Measurements from ENCODE around the gene NOP53. TPM values are rescaled to one million over a fixed set of nuclear protein-coding genes. Genes with fewer than 3 reads are reported as not detected.

NOP53 gene
- total RNA-seq, 1 donor from 2014 or later = 89.9 TPM

- Mint-ChIP-seq H3K9me3 (ENCODE audit: unreplicated experiment) (peaks cover 6% of the 10 kb centered on the region), H3K36me3 (ENCODE audit: low read depth, unreplicated experiment) (peaks cover 2% of the 10 kb centered on the region), H3K27me3 (ENCODE audit: low read depth, unreplicated experiment) (peaks cover 8% of the 10 kb centered on the region), H3K4me3 (ENCODE audit: unreplicated experiment) (no peak overlapping the region), H3K27ac (ENCODE audit: unreplicated experiment) (no peak overlapping the region), H3K4me1 (ENCODE audit: low read depth, unreplicated experiment) (no peaks in the 10 kb centered on the region)
- Histone ChIP-seq H3K27ac (ENCODE audit: low read depth, low read length) (no peak overlapping the region), H3K9me3 (ENCODE audit: insufficient read depth, low read depth, low read length) (no peaks in the 10 kb centered on the region), H3K27me3 (ENCODE audit: insufficient read depth, low read length) (no peaks in the 10 kb centered on the region), H3K4me1 (ENCODE audit: insufficient read depth, low read length) (no peaks in the 10 kb centered on the region), H3K36me3 (ENCODE audit: insufficient read depth, low read length) (no peaks in the 10 kb centered on the region), H3K79me2 (ENCODE audit: insufficient read depth, low read length) (no peaks in the 10 kb centered on the region), H2AFZ (ENCODE audit: low read depth, low read length) (no peak overlapping the region), H4K20me1 (ENCODE audit: insufficient read depth, low read length) (no peaks in the 10 kb centered on the region), H3K4me2 (ENCODE audit: low read length) (no peak overlapping the region), H3K9ac (ENCODE audit: low read length) (no peak overlapping the region), H3K4me3 (ENCODE audit: insufficient read depth, low read depth, low read length) (no peak overlapping the region)
- FAIRE-seq (no peak), DNase-seq (ENCODE audit: low read depth) (no peak)
- TF ChIP-seq CTCF (IDR thresholded peaks at IDR 0.05; ENCODE audit: insufficient read depth, low read depth, low read length) (no peak), EZH2 (IDR thresholded peaks at IDR 0.05; ENCODE audit: insufficient read depth, low read length) (no peak)
Observed at GRCh38 chr19:47805313-47805712, 60.0 kb downstream of the NOP53 start.

GRCh38 chr19:47806435-47806834 lies 61.1 kb downstream of the NOP53 start:
- no peaks in the 10 kb centered on the region for H3K27me3 ChIP-seq (ENCODE audit: insufficient read depth, low read length)
- H3K4me3 Mint-ChIP-seq (ENCODE audit: unreplicated experiment) = no peak overlapping the region
- H3K9me3 Mint-ChIP-seq (ENCODE audit: unreplicated experiment) = peaks cover under 1% of the 10 kb centered on the region
- H3K27me3 Mint-ChIP-seq (ENCODE audit: low read depth, unreplicated experiment) = peaks cover 8% of the 10 kb centered on the region
- H3K9ac ChIP-seq (ENCODE audit: low read length) = no peak overlapping the region
- no peak for FAIRE-seq
- no peaks in the 10 kb centered on the region for H3K79me2 ChIP-seq (ENCODE audit: insufficient read depth, low read length)
- H3K4me1 Mint-ChIP-seq (ENCODE audit: low read depth, unreplicated experiment) = no peaks in the 10 kb centered on the region
- no peaks in the 10 kb centered on the region for H3K4me1 ChIP-seq (ENCODE audit: insufficient read depth, low read length)
- no peaks in the 10 kb centered on the region for H3K9me3 ChIP-seq (ENCODE audit: insufficient read depth, low read depth, low read length)
- DNase-seq (ENCODE audit: low read depth) = no peak
- TF ChIP-seq CTCF (IDR thresholded peaks at IDR 0.05; ENCODE audit: insufficient read depth, low read depth, low read length) = no peak
- no peak for TF ChIP-seq EZH2 (IDR thresholded peaks at IDR 0.05; ENCODE audit: insufficient read depth, low read length)
- H3K4me2 ChIP-seq (ENCODE audit: low read length) = no peak overlapping the region
- H3K36me3 Mint-ChIP-seq (ENCODE audit: low read depth, unreplicated experiment) = peaks cover 2% of the 10 kb centered on the region
- no peak overlapping the region for H3K27ac ChIP-seq (ENCODE audit: low read depth, low read length)
- no peak overlapping the region for H2AFZ ChIP-seq (ENCODE audit: low read depth, low read length)
- H3K4me3 ChIP-seq (ENCODE audit: insufficient read depth, low read depth, low read length) = no peak overlapping the region
- no peaks in the 10 kb centered on the region for H4K20me1 ChIP-seq (ENCODE audit: insufficient read depth, low read length)
- no peaks in the 10 kb centered on the region for H3K36me3 ChIP-seq (ENCODE audit: insufficient read depth, low read length)
- H3K27ac Mint-ChIP-seq (ENCODE audit: unreplicated experiment) = no peak overlapping the region

Other genes with a start within 250 kb of the NOP53 start
- 122 and 132 TPM in 2 replicates for gene NAPA, start 230.5 kb upstream of the NOP53 start, total RNA-seq
- not detected in 2 replicates for gene ZNF541, start 172.4 kb upstream of the NOP53 start, total RNA-seq
- gene BICRA, start 136.4 kb upstream of the NOP53 start, total RNA-seq = 16.5 and 20.7 TPM in 2 replicates
- 159 and 170 TPM in 2 replicates for gene EHD2, start 32.1 kb upstream of the NOP53 start, total RNA-seq
- gene SELENOW, start 33.2 kb downstream of the NOP53 start, total RNA-seq = 257 and 279 TPM in 2 replicates
- gene TPRX1, start 59.0 kb downstream of the NOP53 start, total RNA-seq = not detected in 2 replicates
- not detected in 2 replicates for gene CRX, start 76.4 kb downstream of the NOP53 start, total RNA-seq
- not detected in 2 replicates for gene TPRX2, start 113.7 kb downstream of the NOP53 start, total RNA-seq
- not detected in 2 replicates for gene SULT2A1, start 140.8 kb downstream of the NOP53 start, total RNA-seq
- gene BSPH1, start 246.6 kb downstream of the NOP53 start, total RNA-seq = not detected in 2 replicates
- gene ELSPBP1, start 249.1 kb downstream of the NOP53 start, total RNA-seq = not detected in 2 replicates

All from astrocyte (in vitro differentiated cells and primary cell).